Panc1 (cell line): ENCODE results near the gene NOXA1. TPM values are rescaled to one million over a fixed set of nuclear protein-coding genes. Genes with fewer than 3 reads are reported as not detected.
A peak's percentile ranks its signal among the peaks of the same experiment; 100 is the strongest.

Source experiments
- ATAC-seq: fragments of 200-7000 bp; cut with Tn5 transposase; 2 replicates; pipeline ENCODE4 v1.9.1; 2020; ENCODE audit warnings: mild to moderate bottlenecking, moderate library complexity
- BruUV-seq: library from RNA; stranded (reverse); fragments of 400-500 nt; replicated peaks from 2 replicates; lab custom pipeline; 2021; lab: Mats Ljungman, UMichigan
- CTCF ChIA-PET: fragments of 300-600 bp; sonication (Branson Sonifier 250); formaldehyde crosslinking; loops from one replicate; lab custom pipeline; 2022; ENCODE audit warnings: antibody characterized with exemption; lab: Charles Lee
- POLR2A ChIA-PET: fragments of 300-600 bp; sonication (Branson Sonifier 250); formaldehyde crosslinking; loops from one replicate; lab custom pipeline; 2022; ENCODE audit warnings: antibody characterized with exemption; lab: Charles Lee
- DNase-seq: peaks from one replicate; pipeline ENCODE4 v3.0.0-alpha.2; 2010; ENCODE audit warnings: low read depth, low spot score
- H3K27ac ChIP-seq: 2 replicates; pipeline ENCODE4 v1.5.1; 2011; ENCODE audit warnings: mild to moderate bottlenecking, low read length, inconsistent platforms
- H3K27me3 ChIP-seq: fragments of 200-500 bp; sonication (Bioruptor generic); 2 replicates; pipeline ENCODE4 v1.6.0; 2014; ENCODE audit warnings: low read length, inconsistent platforms; ENCODE audit not compliant: control insufficient read depth, insufficient read depth
- H3K36me3 ChIP-seq: fragments of 200-500 bp; sonication (Bioruptor generic); 2 replicates; pipeline ENCODE4 v1.5.1; 2014; ENCODE audit warnings: inconsistent platforms, mild to moderate bottlenecking, low read length, moderate library complexity; ENCODE audit not compliant: control insufficient read depth, insufficient read depth
- H3K4me1 ChIP-seq: 2 replicates; pipeline ENCODE4 v1.5.1; 2011; ENCODE audit warnings: inconsistent platforms, mild to moderate bottlenecking, low read length, moderate library complexity; ENCODE audit not compliant: control insufficient read depth, insufficient read depth
- H3K4me3 ChIP-seq, 2 experiments: 2 replicates each; pipeline ENCODE4 v1.5.1; 2011 to 2012; ENCODE audit warnings: low read depth in 2 of 2, low read length in 2 of 2, mild to moderate bottlenecking in 2 of 2, inconsistent platforms in 1 of 2, moderate library complexity in 1 of 2
- H3K9me3 ChIP-seq: fragments of 200-500 bp; sonication (Bioruptor generic); 2 replicates; pipeline ENCODE4 v1.5.1; 2014; ENCODE audit warnings: low read depth, mild to moderate bottlenecking, inconsistent platforms, low read length, moderate library complexity; ENCODE audit not compliant: control insufficient read depth, insufficient read depth
- CTCF ChIP-seq: fragments of 450-650 bp; IDR thresholded peaks from 2 replicates; pipeline ENCODE4 v1.5.1; 2017; ENCODE audit warnings: mild to moderate bottlenecking
- POLR2AphosphoS5 ChIP-seq: IDR thresholded peaks from 2 replicates; pipeline ENCODE4 v1.6.1; 2012; ENCODE audit warnings: mild to moderate bottlenecking, low read depth, low read length, moderate library complexity
- REST ChIP-seq, 2 experiments: IDR thresholded peaks; 2 replicates each; pipeline ENCODE4 v1.6.1; 2011 to 2012; ENCODE audit warnings: low read depth in 2 of 2, control low read depth in 1 of 2, low read length in 1 of 2, mild to moderate bottlenecking in 1 of 2, moderate library complexity in 1 of 2; ENCODE audit not compliant: insufficient read depth in 1 of 2
- SIN3A ChIP-seq: IDR thresholded peaks from 2 replicates; pipeline ENCODE4 v1.6.1; 2012; ENCODE audit warnings: low read depth, mild to moderate bottlenecking, low read length, moderate library complexity, borderline replicate concordance; ENCODE audit not compliant: insufficient read depth
- TCF7L2 ChIP-seq: IDR thresholded peaks from 2 replicates; pipeline ENCODE4 v1.6.1; 2011; ENCODE audit warnings: mild to moderate bottlenecking, low read depth, low read length, inconsistent platforms
- in situ Hi-C: cut with HindIII; loops from 2 replicates; pipeline ENCODE4 v1.10.0; 2016; ENCODE audit warnings: low sequenced_read_pairs, low pct_unique_long_range_greater_than_20kb
- intact Hi-C: fragments of 100-400 bp; cut with micrococcal nuclease; formaldehyde crosslinking; loops from one replicate; pipeline ENCODE4 v1.10.0; 2022; ENCODE audit not compliant: unreplicated experiment
- microRNA-seq: library from miRNA; unstranded; fragments of <30 nt; microRNA quantifications from one replicate; pipeline ENCODE4 v1.1.0, GENCODE V29; 2020; ENCODE audit not compliant: unreplicated experiment
- total RNA-seq: library from RNA; stranded (reverse); gene quantifications from one replicate; pipeline ENCODE4 v1.2.1, GENCODE V29; 2021; ENCODE audit not compliant: unreplicated experiment

The NOXA1 gene
- total RNA-seq, 1 experiment from 2014 or later, result 3.7 TPM

- no peaks in the 10 kb centered on the region for H3K27me3 ChIP-seq
- ChIA-PET CTCF (no interaction called here), POLR2A (no interaction called here)
- no peaks in the 10 kb centered on the region for H3K36me3 ChIP-seq
- no peak for TF ChIP-seq REST (IDR thresholded peaks at IDR 0.05; ENCODE audit: insufficient read depth in 1 of 2, low read depth in 2 of 2, low read length in 1 of 2)
- TF ChIP-seq POLR2AphosphoS5, result no peak
- TF ChIP-seq SIN3A, result no peak
- TF ChIP-seq TCF7L2, result no peak
- no peak for TF ChIP-seq CTCF
- ATAC-seq (no peak), DNase-seq (no peak)
- peaks cover 11% of the 10 kb centered on the region; the same call in 1 of the 2 replicates for H3K4me1 ChIP-seq
- no peak overlapping the region for H3K4me3 ChIP-seq
- BruUV-seq, result no TSS peak
- H3K27ac ChIP-seq, result no peak overlapping the region
- intact Hi-C loops, result no loop called here
- in situ Hi-C loops, result no loop called here
- H3K9me3 ChIP-seq, result no peaks in the 10 kb centered on the region
Measured at GRCh38 chr9:137480686-137481683, 57.8 kb downstream of the NOXA1 start.

- no TSS peak for BruUV-seq
- Histone ChIP-seq H3K4me1 (peaks cover 11% of the 10 kb centered on the region; the same call in 1 of the 2 replicates), H3K36me3 (no peaks in the 10 kb centered on the region), H3K4me3 (no peak overlapping the region), H3K27me3 (no peaks in the 10 kb centered on the region), H3K9me3 (no peaks in the 10 kb centered on the region), H3K27ac (peak overlapping the region; percentile 39; the same call in 1 of the 2 replicates)
- ChIA-PET CTCF (interaction anchor here (0.5 kb wide), 1 partner anchor 59 kb away, joined by 5 read pairs; the partner anchor contains the start of genes EXD3 and NOXA1), POLR2A (no interaction called here)
- ATAC-seq, result peak; percentile 69
- DNase-seq, result no peak
- no peak for TF ChIP-seq CTCF
- intact Hi-C loops, result no loop called here
- in situ Hi-C loops, result no loop called here
Measured at GRCh38 chr9:137482094-137482781, 59.0 kb downstream of the NOXA1 start.

Small RNAs within 50 kb of the gene (microRNA-seq; reads per million reads assigned to microRNA genes)
- gene MIR7114, result 5.7 reads per million, percentile 17 among the genes with 10 or more reads in this experiment

Other genes starting within 250 kb of the NOXA1 start
- 46.0 TPM for gene ANAPC2, start 234.8 kb upstream of the NOXA1 start, total RNA-seq
- 86.9 TPM for gene SSNA1, start 234.7 kb upstream of the NOXA1 start, total RNA-seq
- 21.7 TPM for gene TPRN, start 222.7 kb upstream of the NOXA1 start, total RNA-seq
- 25.4 TPM for gene TMEM203, start 217.7 kb upstream of the NOXA1 start, total RNA-seq
- 15.6 TPM for gene NDOR1, start 217.7 kb upstream of the NOXA1 start, total RNA-seq
- 11.5 TPM for gene RNF208, start 201.2 kb upstream of the NOXA1 start, total RNA-seq
- 0.67 TPM for gene CYSRT1, start 198.2 kb upstream of the NOXA1 start, total RNA-seq
- 0.15 TPM for gene RNF224, start 195.9 kb upstream of the NOXA1 start, total RNA-seq
- gene SLC34A3, start 192.5 kb upstream of the NOXA1 start, total RNA-seq, result not detected
- 265 TPM for gene TUBB4B, start 182.1 kb upstream of the NOXA1 start, total RNA-seq
- 0.26 TPM for gene STPG3, start 172.1 kb upstream of the NOXA1 start, total RNA-seq
- gene NELFB, start 168.1 kb upstream of the NOXA1 start, total RNA-seq, result 62.4 TPM
- 37.1 TPM for gene TOR4A, start 145.7 kb upstream of the NOXA1 start, total RNA-seq
- gene NRARP, start 121.1 kb upstream of the NOXA1 start, total RNA-seq, result 16.9 TPM
- gene EXD3, start 231 bp upstream of the NOXA1 start, total RNA-seq, result 9.2 TPM
- 3.9 TPM for gene ENTPD8, start 18.0 kb downstream of the NOXA1 start, total RNA-seq
- gene NSMF, start 35.9 kb downstream of the NOXA1 start, total RNA-seq, result 40.0 TPM
- gene PNPLA7, start 127.0 kb downstream of the NOXA1 start, total RNA-seq, result 3.9 TPM
- gene MRPL41, start 128.5 kb downstream of the NOXA1 start, total RNA-seq, result 86.4 TPM
- 35.9 TPM for gene DPH7, start 155.5 kb downstream of the NOXA1 start, total RNA-seq
- 37.0 TPM for gene ZMYND19, start 167.1 kb downstream of the NOXA1 start, total RNA-seq
- gene ARRDC1, start 182.3 kb downstream of the NOXA1 start, total RNA-seq, result 47.1 TPM
- 63.9 TPM for gene EHMT1, start 195.6 kb downstream of the NOXA1 start, total RNA-seq